Gastroesophageal sphincter (tissue), 3 donors: ENCODE results near the gene KRTAP16-1.

Experiments used
- EP300 ChIP-seq: sonication (generic); formaldehyde crosslinking; IDR thresholded peaks from one replicate; pipeline ENCODE4 v1.6.1; 2017; ENCODE audit warnings: antibody characterized with exemption, mild to moderate bottlenecking
- TF ChIP-seq, protein P1 (sequence below), 4 experiments: fragments of 200-600 bp in 2 of 4; fragments of 450-650 bp in 2 of 4; sonication (generic) in 1 of 4; IDR thresholded peaks; one replicate each; pipeline ENCODE4 v1.5.1; 2017 to 2019; ENCODE audit warnings: antibody characterized with exemption in 4 of 4, mild to moderate bottlenecking in 2 of 4, moderate library complexity in 2 of 4

DNA sequence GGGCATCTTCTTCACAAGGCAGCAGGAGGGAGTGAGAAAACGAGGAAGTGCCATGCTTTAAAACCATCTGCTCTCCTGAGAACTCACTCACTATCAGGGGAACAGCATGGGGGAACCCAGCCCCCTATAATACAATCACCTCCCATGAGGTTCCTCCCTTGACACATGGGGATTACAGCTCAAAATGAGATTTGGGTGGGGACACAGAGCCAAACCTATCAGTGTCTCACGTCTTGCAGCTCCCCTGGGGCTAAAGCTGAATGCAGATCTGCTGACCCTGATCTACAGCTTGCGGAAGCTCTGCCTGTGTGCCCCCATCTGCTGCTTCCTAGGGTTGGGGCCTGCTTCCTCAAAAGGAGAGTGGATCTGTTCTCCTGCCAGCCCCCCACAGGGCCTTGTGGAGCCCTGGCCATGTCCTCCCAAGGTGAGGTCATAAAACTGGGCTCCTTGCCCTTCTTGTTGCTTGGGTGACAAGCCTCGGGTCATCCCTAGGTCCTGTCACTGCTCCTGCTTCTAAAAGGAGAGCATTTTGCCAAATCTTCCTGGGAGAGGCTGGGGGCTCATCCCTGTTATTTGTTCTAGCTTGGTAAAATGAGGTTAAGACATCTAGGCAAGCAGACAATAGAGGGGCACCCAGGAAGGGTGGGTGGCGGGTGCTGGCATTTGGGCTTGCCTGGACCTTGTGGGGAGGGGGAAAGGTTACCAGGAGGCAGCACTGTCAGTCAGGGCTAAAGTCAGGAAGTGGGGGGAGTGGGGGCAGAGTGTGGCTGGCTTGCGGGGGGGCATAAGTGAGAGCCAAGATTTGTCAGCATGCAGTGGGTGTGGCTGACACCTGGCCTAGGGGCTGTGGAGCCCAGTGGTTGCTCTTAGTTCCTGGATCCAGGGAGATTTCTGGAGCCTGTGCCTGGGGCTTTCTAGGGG, 25.5 kb upstream of the KRTAP16-1 start:
- TF ChIP-seq, protein P1, sequence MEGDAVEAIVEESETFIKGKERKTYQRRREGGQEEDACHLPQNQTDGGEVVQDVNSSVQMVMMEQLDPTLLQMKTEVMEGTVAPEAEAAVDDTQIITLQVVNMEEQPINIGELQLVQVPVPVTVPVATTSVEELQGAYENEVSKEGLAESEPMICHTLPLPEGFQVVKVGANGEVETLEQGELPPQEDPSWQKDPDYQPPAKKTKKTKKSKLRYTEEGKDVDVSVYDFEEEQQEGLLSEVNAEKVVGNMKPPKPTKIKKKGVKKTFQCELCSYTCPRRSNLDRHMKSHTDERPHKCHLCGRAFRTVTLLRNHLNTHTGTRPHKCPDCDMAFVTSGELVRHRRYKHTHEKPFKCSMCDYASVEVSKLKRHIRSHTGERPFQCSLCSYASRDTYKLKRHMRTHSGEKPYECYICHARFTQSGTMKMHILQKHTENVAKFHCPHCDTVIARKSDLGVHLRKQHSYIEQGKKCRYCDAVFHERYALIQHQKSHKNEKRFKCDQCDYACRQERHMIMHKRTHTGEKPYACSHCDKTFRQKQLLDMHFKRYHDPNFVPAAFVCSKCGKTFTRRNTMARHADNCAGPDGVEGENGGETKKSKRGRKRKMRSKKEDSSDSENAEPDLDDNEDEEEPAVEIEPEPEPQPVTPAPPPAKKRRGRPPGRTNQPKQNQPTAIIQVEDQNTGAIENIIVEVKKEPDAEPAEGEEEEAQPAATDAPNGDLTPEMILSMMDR (IDR thresholded peaks at IDR 0.05), result no peak
- TF ChIP-seq EP300, result no peak
